IMR-90 (cell line): ENCODE results near the gene FUBP3. TPM values are rescaled to one million over a fixed set of nuclear protein-coding genes. Genes with fewer than 3 reads are reported as not detected.

Experiments used
- ATAC-seq: fragments of 200-7000 bp; cut with Tn5 transposase; 2 replicates; pipeline ENCODE4 v1.9.1; 2020; ENCODE audit warnings: low read depth, mild to moderate bottlenecking, moderate library complexity
- BruUV-seq: library from RNA; stranded (reverse); fragments of 400-500 nt; replicated peaks from 2 replicates; lab custom pipeline; 2021; lab: Mats Ljungman, UMichigan
- CTCF ChIA-PET: fragments of 300-600 bp; formaldehyde crosslinking; extraction: SDS; loops from one replicate; lab custom pipeline; 2021; ENCODE audit warnings: antibody characterized with exemption; lab: Yijun Ruan, JAX
- POLR2A ChIA-PET: fragments of 300-600 bp; sonication (Branson Sonifier 250); formaldehyde crosslinking; loops from one replicate; lab custom pipeline; 2022; ENCODE audit warnings: antibody characterized with exemption; ENCODE audit not compliant: unreplicated experiment; lab: Charles Lee
- DNase-seq: peaks from one replicate; pipeline ENCODE4 v3.0.0; 2013
- H2AFZ ChIP-seq: replicated peaks from 2 replicates; pipeline ENCODE3; 2013; ENCODE audit warnings: low read length, mild to moderate bottlenecking; ENCODE audit not compliant: poor library complexity
- H2AK5ac ChIP-seq: 2 replicates; pipeline ENCODE4 v1.6.1; 2013; ENCODE audit warnings: low read depth, low read length, inconsistent platforms
- H2AK9ac ChIP-seq: replicated peaks from 2 replicates; pipeline ENCODE3; 2013; ENCODE audit warnings: mild to moderate bottlenecking, low read depth, low read length, moderate library complexity; ENCODE audit not compliant: poor library complexity
- H2BK120ac ChIP-seq: 2 replicates; pipeline ENCODE4 v1.6.1; 2013; ENCODE audit warnings: low read depth, low read length, inconsistent platforms
- H2BK15ac ChIP-seq: 3 replicates; pipeline ENCODE4 v1.6.1; 2013; ENCODE audit warnings: low read depth, low read length, inconsistent platforms
- H2BK20ac ChIP-seq: 2 replicates; pipeline ENCODE4 v1.6.1; 2013; ENCODE audit warnings: low read depth, mild to moderate bottlenecking, inconsistent platforms, low read length, moderate library complexity
- H2BK5ac ChIP-seq: 2 replicates; pipeline ENCODE4 v1.6.1; 2013; ENCODE audit warnings: mild to moderate bottlenecking, low read depth, low read length, inconsistent platforms; ENCODE audit not compliant: poor library complexity, severe bottlenecking
- H3K14ac ChIP-seq: replicated peaks from 2 replicates; pipeline ENCODE4 v1.6.1; 2013; ENCODE audit warnings: low read depth, low read length, inconsistent platforms
- H3K18ac ChIP-seq: 2 replicates; pipeline ENCODE4 v1.6.1; 2013; ENCODE audit warnings: low read depth, low read length, control low read depth
- H3K23ac ChIP-seq: 2 replicates; pipeline ENCODE4 v1.6.1; 2013; ENCODE audit warnings: low read depth, low read length, inconsistent platforms
- H3K27ac ChIP-seq: 2 replicates; pipeline ENCODE4 v1.5.1; 2013; ENCODE audit warnings: mild to moderate bottlenecking, control low read depth, low read length; ENCODE audit not compliant: insufficient read depth
- H3K27me3 ChIP-seq: 2 replicates; pipeline ENCODE4 v1.6.1; 2013; ENCODE audit warnings: low read length; ENCODE audit not compliant: control insufficient read depth, insufficient read depth
- H3K36me3 ChIP-seq: 2 replicates; pipeline ENCODE4 v1.6.1; 2013; ENCODE audit warnings: low read length, mixed read lengths; ENCODE audit not compliant: control insufficient read depth, insufficient read depth
- H3K4ac ChIP-seq: 2 replicates; pipeline ENCODE4 v1.6.1; 2013; ENCODE audit warnings: low read depth, low read length, inconsistent platforms
- H3K4me1 ChIP-seq: 2 replicates; pipeline ENCODE4 v1.6.1; 2013; ENCODE audit warnings: low read length, mixed read lengths; ENCODE audit not compliant: control insufficient read depth, insufficient read depth
- H3K4me2 ChIP-seq: 2 replicates; pipeline ENCODE4 v1.6.1; 2013; ENCODE audit warnings: low read depth, mild to moderate bottlenecking, control low read depth, low read length, moderate library complexity
- H3K4me3 ChIP-seq: 2 replicates; pipeline ENCODE4 v1.5.1; 2013; ENCODE audit warnings: low read depth, mild to moderate bottlenecking, control low read depth, low read length, moderate library complexity; ENCODE audit not compliant: insufficient read depth
- H3K56ac ChIP-seq: 2 replicates; pipeline ENCODE4 v1.6.1; 2013; ENCODE audit warnings: low read length, inconsistent platforms; ENCODE audit not compliant: insufficient read depth; ENCODE audit errors: extremely low read depth
- H3K79me1 ChIP-seq, 2 experiments: 2 replicates each; pipeline ENCODE4 v1.6.1; 2013; ENCODE audit warnings: low read length in 2 of 2, inconsistent platforms in 1 of 2, low read depth in 1 of 2
- H3K9ac ChIP-seq: 2 replicates; pipeline ENCODE4 v1.6.1; 2013; ENCODE audit warnings: low read depth, low read length, control low read depth
- H3K9me1 ChIP-seq: 2 replicates; pipeline ENCODE4 v1.6.1; 2013; ENCODE audit warnings: low read length, inconsistent platforms; ENCODE audit not compliant: insufficient read depth
- H3K9me3 ChIP-seq: 2 replicates; pipeline ENCODE4 v1.6.1; 2013; ENCODE audit warnings: low read length; ENCODE audit not compliant: control insufficient read depth, insufficient read depth
- H4K20me1 ChIP-seq: 2 replicates; pipeline ENCODE4 v1.6.1; 2013; ENCODE audit warnings: low read length, inconsistent platforms; ENCODE audit not compliant: insufficient read depth
- H4K5ac ChIP-seq: 2 replicates; pipeline ENCODE4 v1.6.1; 2013; ENCODE audit warnings: mild to moderate bottlenecking, low read depth, low read length, control low read depth
- H4K8ac ChIP-seq, 2 experiments: 2 replicates each; pipeline ENCODE4 v1.6.1; 2013; ENCODE audit warnings: low read depth in 2 of 2, low read length in 2 of 2, control low read depth in 1 of 2, inconsistent platforms in 1 of 2
- H4K91ac ChIP-seq: 2 replicates; pipeline ENCODE4 v1.6.1; 2013; ENCODE audit warnings: low read depth, low read length, inconsistent platforms; ENCODE audit not compliant: insufficient read depth
- FOS ChIP-seq: fragments of 150-350 bp; IDR thresholded peaks from 2 replicates; pipeline ENCODE4 v1.6.1; 2016; ENCODE audit warnings: low read depth, low read length
- RCOR1 ChIP-seq: IDR thresholded peaks from 2 replicates; pipeline ENCODE4 v1.6.1; 2012; ENCODE audit warnings: mild to moderate bottlenecking, low read length, improper control_type of control experiment; ENCODE audit not compliant: insufficient replicate concordance
- WGBS, 2 experiments: methylation state at CpG; one replicate each; pipeline versions ENCODE4 v1.1.5 to v1.1.7; 2013; ENCODE audit warnings: missing lambda C conversion rate in 2 of 2; ENCODE audit not compliant: insufficient read length in 1 of 2; ENCODE audit errors: extremely low coverage in 2 of 2; 5-methylcytosine and 5-hydroxymethylcytosine counted together
- dilution Hi-C: fragments of 300-500 bp; cut with HindIII; formaldehyde crosslinking; loops from one replicate; pipeline ENCODE4 v1.14.3; 2018; ENCODE audit warnings: low sequenced_read_pairs; ENCODE audit not compliant: unreplicated experiment
- in situ Hi-C: fragments of 300-500 bp; cut with MboI; formaldehyde crosslinking; loops from 3 replicates; pipeline ENCODE4 v1.14.3; 2019; ENCODE audit warnings: low sequenced_read_pairs, inconsistent platforms, mixed read lengths
- intact Hi-C: fragments of 100-400 bp; cut with micrococcal nuclease; formaldehyde crosslinking; loops from 2 replicates; pipeline ENCODE4 v1.10.0; 2022
- polyA plus RNA-seq, 3 experiments: library from polyadenylated mRNA; depleted of rRNA; stranded (reverse); fragments of >200 nt; gene quantifications; 2 replicates each; pipeline ENCODE4 v1.2.3, GENCODE V29; 2012; ENCODE audit warnings: low replicate concordance in 1 of 3
- total RNA-seq: library from RNA; depleted of rRNA; stranded (reverse); fragments of >200 nt; gene quantifications from 2 replicates; pipeline ENCODE4 v1.2.3, GENCODE V29; 2012
- TF ChIP-seq, protein P1 (sequence below): conservative IDR thresholded peaks from 2 replicates; pipeline ENCODE4 v1.5.1; 2012; ENCODE audit warnings: mild to moderate bottlenecking, low read depth, low read length, improper control_type of control experiment

FUBP3 gene
- total and polyA plus RNA-seq, 2 of the 4 experiments (the other 2 are of a cell fraction) = 32.3 to 50.1 TPM

- no peak overlapping the region for H2BK120ac ChIP-seq
- no TSS peak for BruUV-seq
- no peak overlapping the region for H2AK9ac ChIP-seq
- intact Hi-C loops = no loop called here
- 61% methylated on average over 3 of the region's 10 CpGs; no CpG with 5 or more reads in 1 of the 2 experiments for WGBS, 2 experiments
- H3K14ac ChIP-seq = no peak overlapping the region
- no peak overlapping the region for H3K27ac ChIP-seq
- H3K27me3 ChIP-seq = peaks cover 2% of the 10 kb centered on the region; the same call in 1 of the 2 replicates
- H3K36me3 ChIP-seq = no peaks in the 10 kb centered on the region
- no peak overlapping the region for H4K8ac ChIP-seq
- no peak overlapping the region for H2AFZ ChIP-seq
- no peak overlapping the region for H2BK20ac ChIP-seq
- no peak overlapping the region for H3K4me3 ChIP-seq
- no peak overlapping the region for H4K91ac ChIP-seq
- DNase-seq (peak; percentile 51), ATAC-seq (no peak)
- TF ChIP-seq FOS (peak; percentile 16; the same call in 1 of the 2 replicates), RCOR1 (no peak)
- TF ChIP-seq, protein P1, sequence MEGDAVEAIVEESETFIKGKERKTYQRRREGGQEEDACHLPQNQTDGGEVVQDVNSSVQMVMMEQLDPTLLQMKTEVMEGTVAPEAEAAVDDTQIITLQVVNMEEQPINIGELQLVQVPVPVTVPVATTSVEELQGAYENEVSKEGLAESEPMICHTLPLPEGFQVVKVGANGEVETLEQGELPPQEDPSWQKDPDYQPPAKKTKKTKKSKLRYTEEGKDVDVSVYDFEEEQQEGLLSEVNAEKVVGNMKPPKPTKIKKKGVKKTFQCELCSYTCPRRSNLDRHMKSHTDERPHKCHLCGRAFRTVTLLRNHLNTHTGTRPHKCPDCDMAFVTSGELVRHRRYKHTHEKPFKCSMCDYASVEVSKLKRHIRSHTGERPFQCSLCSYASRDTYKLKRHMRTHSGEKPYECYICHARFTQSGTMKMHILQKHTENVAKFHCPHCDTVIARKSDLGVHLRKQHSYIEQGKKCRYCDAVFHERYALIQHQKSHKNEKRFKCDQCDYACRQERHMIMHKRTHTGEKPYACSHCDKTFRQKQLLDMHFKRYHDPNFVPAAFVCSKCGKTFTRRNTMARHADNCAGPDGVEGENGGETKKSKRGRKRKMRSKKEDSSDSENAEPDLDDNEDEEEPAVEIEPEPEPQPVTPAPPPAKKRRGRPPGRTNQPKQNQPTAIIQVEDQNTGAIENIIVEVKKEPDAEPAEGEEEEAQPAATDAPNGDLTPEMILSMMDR = no peak
- H3K9me3 ChIP-seq = no peaks in the 10 kb centered on the region
- CTCF ChIA-PET = no interaction called here
- dilution Hi-C loops = no loop called here
- no peak overlapping the region for H2AK5ac ChIP-seq
- H4K20me1 ChIP-seq = no peaks in the 10 kb centered on the region
- H3K4me2 ChIP-seq = no peak overlapping the region
- H3K9me1 ChIP-seq = no peaks in the 10 kb centered on the region
- H3K4me1 ChIP-seq = no peaks in the 10 kb centered on the region
- no peak overlapping the region for H3K18ac ChIP-seq
- no peaks in the 10 kb centered on the region for H3K79me1 ChIP-seq
- no peak overlapping the region for H3K23ac ChIP-seq
- POLR2A ChIA-PET = no interaction called here
- H3K56ac ChIP-seq = no peak overlapping the region
- in situ Hi-C loops = no loop called here
- no peak overlapping the region for H2BK5ac ChIP-seq
- no peak overlapping the region for H4K5ac ChIP-seq
- H3K9ac ChIP-seq = no peak overlapping the region
- H3K4ac ChIP-seq = no peak overlapping the region
- H2BK15ac ChIP-seq = no peak overlapping the region
These were observed 9.2 kb upstream of the FUBP3 start for GRCh38 chr9:130570208-130570607.
